Myocyte (in vitro differentiated cells): ENCODE results near the gene IDUA. TPM values are rescaled to one million over a fixed set of nuclear protein-coding genes. Genes with fewer than 3 reads are reported as not detected.
A peak's percentile ranks its signal among the peaks of the same experiment; 100 is the strongest.

ENCODE experiments used
- DNase-seq: peaks from one replicate; pipeline ENCODE4 v3.0.0-alpha.2; 2012; ENCODE audit warnings: low read depth
- total RNA-seq: library from RNA; depleted of rRNA; stranded (reverse); fragments of >200 nt; gene quantifications from 2 replicates; pipeline ENCODE4 v1.2.3, GENCODE V29; 2014

The IDUA gene
- total RNA-seq, 1 donor from 2014 or later = 30.9 TPM

- peak; percentile 17 for DNase-seq
Observed at GRCh38 chr4:985123-985830, 1.6 kb upstream of the IDUA start.

GRCh38 chr4:986428-986878 lies 391 bp upstream of the IDUA start:
- no peak for DNase-seq

- DNase-seq = peak; percentile 18
Observed at GRCh38 chr4:987624-988513, 1.0 kb downstream of the IDUA start.

- no peak for DNase-seq
Observed at GRCh38 chr4:988726-989721, 2.2 kb downstream of the IDUA start.

GRCh38 chr4:989722-990471 lies 3.1 kb downstream of the IDUA start:
- DNase-seq = no peak

- no peak for DNase-seq
Observed at GRCh38 chr4:990746-991367, 4.0 kb downstream of the IDUA start.

- DNase-seq = no peak
Observed at GRCh38 chr4:991451-992296, 4.8 kb downstream of the IDUA start.

- DNase-seq = no peak
Observed at GRCh38 chr4:992297-993110, 5.7 kb downstream of the IDUA start.

GRCh38 chr4:993111-994029 lies 6.5 kb downstream of the IDUA start, which contains the start of gene SLC26A1:
Gene SLC26A1 (minus strand): TSS chr4:993404. CDS start chr4:991703, 1,701 bp downstream.
- no peak for DNase-seq

GRCh38 chr4:995311-996026 lies 8.6 kb downstream of the IDUA start:
- DNase-seq = no peak

- no peak for DNase-seq
Observed at GRCh38 chr4:996030-996996, 9.5 kb downstream of the IDUA start.

- no peak for DNase-seq
Observed at GRCh38 chr4:996997-997374, 10.1 kb downstream of the IDUA start.

- peak; percentile 20 for DNase-seq
Observed at GRCh38 chr4:997375-998071, 10.7 kb downstream of the IDUA start.

GRCh38 chr4:998096-998691 lies 11.3 kb downstream of the IDUA start:
- DNase-seq = no peak
